Measurements from ENCODE around the gene KCNH6.

Gene KCNH6

DNA sequence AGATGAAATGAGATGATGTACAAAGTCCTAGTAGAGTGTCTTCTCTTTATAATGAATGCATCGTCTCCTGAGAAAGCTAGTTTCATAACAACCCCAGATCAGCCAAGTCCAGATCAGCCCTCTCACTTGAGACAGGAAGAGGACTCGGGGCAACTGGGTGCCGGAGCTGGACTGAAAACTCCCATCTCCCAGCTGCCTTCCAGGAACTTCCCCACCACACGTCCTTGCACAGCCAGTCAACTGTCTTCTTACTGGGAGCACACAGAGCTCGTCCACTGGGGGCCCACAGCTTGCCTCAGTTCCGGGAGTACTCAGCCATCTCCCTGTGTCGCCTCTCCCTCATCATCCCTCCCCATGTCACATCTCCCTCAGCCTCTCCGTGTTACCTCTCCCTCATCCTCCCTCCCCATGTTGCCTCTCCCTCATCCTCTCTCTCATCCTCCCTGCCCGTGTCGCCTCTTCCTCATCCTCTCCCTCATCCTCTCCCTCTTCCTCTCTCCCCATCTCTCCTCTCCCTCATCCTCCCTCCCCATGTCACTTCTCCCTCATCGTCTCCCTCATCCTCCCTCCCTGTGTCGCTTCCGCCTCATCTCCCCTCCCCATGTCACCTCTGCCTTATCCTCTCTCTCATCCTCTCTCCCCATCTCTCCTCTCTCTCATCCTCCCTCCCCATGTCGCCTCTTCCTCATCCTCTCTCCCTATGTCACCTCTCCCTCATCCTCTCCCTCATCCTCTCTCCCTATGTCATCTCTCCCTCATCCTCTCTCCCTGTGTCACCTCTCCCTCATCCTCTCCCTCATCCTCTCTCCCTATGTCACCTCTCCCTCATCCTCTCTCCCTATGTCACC is 22.4 kb upstream of the KCNH6 start:
- DNase-seq (ENCODE audit: insufficient read length, low spot score) = no peak
- no peak for FAIRE-seq
- TF ChIP-seq TAF1 (IDR thresholded peaks at IDR 0.05; ENCODE audit: low read depth, low read length) (no peak), SPI1 (IDR thresholded peaks at IDR 0.05; ENCODE audit: low read depth, low read length) (no peak), PAX5 (IDR thresholded peaks at IDR 0.05; ENCODE audit: insufficient read depth, low read length, severe bottlenecking) (no peak), POLR2A (IDR thresholded peaks at IDR 0.05; ENCODE audit: low read depth, low read length) (no peak), POLR2AphosphoS5 (IDR thresholded peaks at IDR 0.05; ENCODE audit: low read depth, low read length) (no peak), POU2F2 (IDR thresholded peaks at IDR 0.05; ENCODE audit: low read depth, low read length) (no peak)

DNA sequence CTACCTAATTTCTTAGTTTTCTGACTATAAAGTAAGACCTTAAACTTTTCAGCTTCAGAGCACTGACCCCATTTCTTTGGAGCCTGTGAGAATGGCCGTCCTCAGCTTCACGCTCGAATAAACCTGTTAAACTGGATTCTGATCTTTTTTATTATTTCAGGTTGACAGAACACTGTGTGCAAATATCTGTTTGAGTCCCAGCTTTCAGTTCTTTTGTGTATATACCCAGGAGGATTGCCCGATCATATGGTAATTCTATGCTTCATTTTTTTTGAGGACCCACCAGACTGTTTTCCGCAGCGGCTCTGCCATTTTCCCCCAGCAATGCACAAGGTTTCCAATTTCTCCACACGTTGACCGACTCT is 19.8 kb upstream of the KCNH6 start:
- DNase-seq (ENCODE audit: insufficient read length, low spot score) (no peak), FAIRE-seq (no peak)
- TF ChIP-seq SPI1 (IDR thresholded peaks at IDR 0.05; ENCODE audit: low read depth, low read length) = no peak
- TF ChIP-seq PAX5 (IDR thresholded peaks at IDR 0.05; ENCODE audit: insufficient read depth, low read length, severe bottlenecking) = no peak
- no peak for TF ChIP-seq TAF1 (IDR thresholded peaks at IDR 0.05; ENCODE audit: low read depth, low read length)
- no peak for TF ChIP-seq POLR2A (IDR thresholded peaks at IDR 0.05; ENCODE audit: low read depth, low read length)

- DNase-seq (ENCODE audit: insufficient read length, low spot score) = no peak
- TF ChIP-seq POU2F2 (IDR thresholded peaks at IDR 0.05; ENCODE audit: low read depth, low read length) = no peak
- TF ChIP-seq TAF1 (IDR thresholded peaks at IDR 0.05; ENCODE audit: low read depth, low read length) = no peak
- TF ChIP-seq SPI1 (IDR thresholded peaks at IDR 0.05; ENCODE audit: low read depth, low read length) = no peak
- TF ChIP-seq POLR2A (IDR thresholded peaks at IDR 0.05; ENCODE audit: low read depth, low read length) = no peak
- TF ChIP-seq POLR2AphosphoS5 (IDR thresholded peaks at IDR 0.05; ENCODE audit: low read depth, low read length) = no peak
- no peak for TF ChIP-seq PAX5 (IDR thresholded peaks at IDR 0.05; ENCODE audit: insufficient read depth, low read length, severe bottlenecking)
- FAIRE-seq = no peak
Observed at GRCh38 chr17:63504261-63504660, 18.9 kb upstream of the KCNH6 start.

DNA sequence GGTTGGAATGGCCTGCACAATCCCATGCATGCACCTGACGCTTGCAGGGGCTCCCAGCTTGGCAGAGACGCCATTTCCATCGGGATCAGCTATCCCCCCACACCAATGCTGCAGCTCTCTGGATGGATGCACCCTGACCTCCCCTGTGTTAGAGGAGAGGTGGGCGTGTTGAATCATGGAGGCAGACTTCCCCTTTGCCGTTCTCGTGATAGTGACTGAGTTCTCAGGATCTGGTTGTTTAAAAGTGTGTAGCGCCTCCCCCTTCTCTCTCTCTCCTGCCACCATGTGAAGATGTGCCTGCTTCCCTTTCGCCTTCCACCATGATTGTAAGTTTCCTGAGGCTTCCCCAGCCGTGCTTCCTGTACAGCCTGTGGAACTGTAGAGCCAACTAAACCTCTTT is 17.8 kb upstream of the KCNH6 start:
- DNase-seq (ENCODE audit: insufficient read length, low spot score) (no peak), FAIRE-seq (no peak)
- TF ChIP-seq SPI1 (IDR thresholded peaks at IDR 0.05; ENCODE audit: low read depth, low read length) (no peak), POU2F2 (IDR thresholded peaks at IDR 0.05; ENCODE audit: low read depth, low read length) (no peak), PAX5 (IDR thresholded peaks at IDR 0.05; ENCODE audit: insufficient read depth, low read length, severe bottlenecking) (no peak), TAF1 (IDR thresholded peaks at IDR 0.05; ENCODE audit: low read depth, low read length) (no peak)

DNA sequence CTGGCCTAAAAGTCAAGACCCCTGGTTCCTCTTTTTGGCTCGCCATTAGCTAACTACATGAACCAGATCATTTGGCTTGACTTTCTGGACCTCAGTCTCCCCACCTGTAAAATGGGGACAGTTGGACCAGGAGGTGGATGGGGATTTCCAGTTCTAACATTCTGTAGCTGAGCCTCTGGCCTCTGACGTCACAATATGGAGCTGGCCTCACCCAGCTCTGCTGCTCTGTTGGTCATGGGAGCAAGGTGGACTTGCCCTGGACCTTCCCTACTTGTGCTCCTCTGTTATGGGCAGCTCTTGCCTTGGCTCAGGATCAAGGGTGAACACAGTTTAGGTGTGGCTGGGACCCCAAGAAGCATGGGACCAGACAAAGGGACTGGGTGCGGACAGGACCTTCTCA is 16.5 kb upstream of the KCNH6 start:
- TF ChIP-seq TAF1 (IDR thresholded peaks at IDR 0.05; ENCODE audit: low read depth, low read length) (no peak), POU2F2 (IDR thresholded peaks at IDR 0.05; ENCODE audit: low read depth, low read length) (no peak), POLR2AphosphoS5 (IDR thresholded peaks at IDR 0.05; ENCODE audit: low read depth, low read length) (no peak)
- DNase-seq (ENCODE audit: insufficient read length, low spot score) (no peak), FAIRE-seq (no peak)

DNA sequence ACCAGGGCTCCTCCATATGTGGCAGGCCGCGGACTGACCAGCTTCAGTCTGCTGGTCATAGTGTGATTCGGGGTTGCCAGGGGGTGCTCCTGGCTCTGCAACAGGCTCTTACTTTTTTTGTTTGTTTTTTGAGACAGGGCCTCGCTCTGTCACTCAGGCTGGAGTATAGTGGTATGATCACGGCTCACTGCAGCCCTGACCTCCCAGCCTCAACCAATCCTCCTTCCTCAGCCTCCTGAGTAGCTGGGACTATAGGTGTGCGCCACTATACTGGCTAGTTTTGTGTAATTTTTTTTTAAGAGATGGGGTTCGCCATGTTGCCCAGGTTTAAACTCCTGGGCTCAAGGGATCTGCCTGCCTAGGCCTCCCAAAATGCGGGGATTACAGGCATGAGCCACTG is 11.8 kb upstream of the KCNH6 start:
- DNase-seq (ENCODE audit: insufficient read length, low spot score) = no peak
- no peak for TF ChIP-seq TAF1 (IDR thresholded peaks at IDR 0.05; ENCODE audit: low read depth, low read length)
- TF ChIP-seq POU2F2 (IDR thresholded peaks at IDR 0.05; ENCODE audit: low read depth, low read length) = no peak
- TF ChIP-seq POLR2AphosphoS5 (IDR thresholded peaks at IDR 0.05; ENCODE audit: low read depth, low read length) = no peak
- TF ChIP-seq SPI1 (IDR thresholded peaks at IDR 0.05; ENCODE audit: low read depth, low read length) = no peak
- TF ChIP-seq PAX5 (IDR thresholded peaks at IDR 0.05; ENCODE audit: insufficient read depth, low read length, severe bottlenecking) = no peak
- no peak for TF ChIP-seq POLR2A (IDR thresholded peaks at IDR 0.05; ENCODE audit: low read depth, low read length)
- FAIRE-seq = no peak

GRCh38 chr17:63512388-63512787 is 10.8 kb upstream of the KCNH6 start:
- TF ChIP-seq POLR2AphosphoS5 (IDR thresholded peaks at IDR 0.05; ENCODE audit: low read depth, low read length) (no peak), TAF1 (IDR thresholded peaks at IDR 0.05; ENCODE audit: low read depth, low read length) (no peak), POU2F2 (IDR thresholded peaks at IDR 0.05; ENCODE audit: low read depth, low read length) (no peak), PAX5 (IDR thresholded peaks at IDR 0.05; ENCODE audit: insufficient read depth, low read length, severe bottlenecking) (no peak), SPI1 (IDR thresholded peaks at IDR 0.05; ENCODE audit: low read depth, low read length) (no peak)
- no peak for DNase-seq (ENCODE audit: insufficient read length, low spot score)
- FAIRE-seq = no peak

DNA sequence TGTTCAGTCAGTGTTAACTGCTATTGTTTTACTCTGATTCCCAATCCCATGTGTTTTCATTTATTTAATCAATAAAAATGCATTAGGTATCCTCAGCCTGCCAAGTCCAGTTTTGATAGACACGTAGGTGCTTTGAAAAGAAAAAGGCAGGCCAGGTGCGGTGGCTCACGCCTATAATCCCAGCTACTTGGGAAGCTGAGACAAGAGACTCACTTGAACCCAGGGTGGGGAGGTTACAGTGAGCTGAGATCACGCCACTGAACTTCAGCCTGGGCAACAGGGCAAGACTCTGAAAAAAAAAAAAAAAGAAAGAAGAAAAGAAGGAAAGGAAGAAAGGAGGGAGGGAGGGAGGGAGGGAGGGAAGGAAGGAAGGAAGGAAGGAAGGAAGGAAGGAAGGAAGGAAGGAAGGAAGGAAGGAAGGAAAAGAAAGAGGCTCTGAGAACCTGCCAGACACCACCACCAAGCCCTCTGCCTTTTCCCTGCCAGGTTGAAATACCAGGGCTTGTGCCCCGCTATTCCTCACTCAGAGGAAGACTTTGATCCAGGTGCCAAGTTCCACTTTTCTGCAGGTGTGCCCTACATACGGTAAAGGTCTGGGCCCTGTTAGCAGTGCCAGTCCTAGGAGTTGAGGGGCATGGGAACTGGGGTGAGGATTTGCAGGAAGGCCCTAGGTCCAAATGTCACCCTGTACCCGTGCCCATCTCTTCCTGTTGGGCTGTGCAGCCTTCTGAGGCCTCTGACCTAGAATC is 10.1 kb upstream of the KCNH6 start:
- FAIRE-seq (no peak), DNase-seq (ENCODE audit: insufficient read length, low spot score) (no peak)
- TF ChIP-seq POLR2A (IDR thresholded peaks at IDR 0.05; ENCODE audit: low read depth, low read length) (no peak), SPI1 (IDR thresholded peaks at IDR 0.05; ENCODE audit: low read depth, low read length) (no peak), TAF1 (IDR thresholded peaks at IDR 0.05; ENCODE audit: low read depth, low read length) (no peak), POLR2AphosphoS5 (IDR thresholded peaks at IDR 0.05; ENCODE audit: low read depth, low read length) (no peak), PAX5 (IDR thresholded peaks at IDR 0.05; ENCODE audit: insufficient read depth, low read length, severe bottlenecking) (no peak), POU2F2 (IDR thresholded peaks at IDR 0.05; ENCODE audit: low read depth, low read length) (no peak)

DNA sequence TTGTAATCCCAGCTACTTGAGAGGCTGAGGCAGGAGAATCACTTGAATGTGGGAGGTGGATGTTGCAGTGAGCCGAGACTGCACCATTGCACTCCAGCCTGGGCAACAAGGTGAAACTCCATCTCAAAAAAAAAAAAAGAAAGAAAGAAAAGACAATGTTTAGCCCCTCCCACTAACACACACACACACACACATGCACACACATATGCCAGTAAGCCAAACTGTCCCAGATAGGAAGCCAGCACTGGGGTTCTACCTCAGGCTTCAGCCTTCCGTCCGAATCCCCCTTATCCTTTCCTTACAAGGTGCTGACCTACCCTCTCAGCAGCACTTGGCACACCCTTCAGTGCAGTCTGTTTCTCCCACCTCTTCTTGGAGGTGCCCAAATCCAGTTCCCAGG is 8.7 kb upstream of the KCNH6 start:
- TF ChIP-seq POLR2A (IDR thresholded peaks at IDR 0.05; ENCODE audit: low read depth, low read length) (no peak), POU2F2 (IDR thresholded peaks at IDR 0.05; ENCODE audit: low read depth, low read length) (no peak), SPI1 (IDR thresholded peaks at IDR 0.05; ENCODE audit: low read depth, low read length) (no peak), PAX5 (IDR thresholded peaks at IDR 0.05; ENCODE audit: insufficient read depth, low read length, severe bottlenecking) (no peak), POLR2AphosphoS5 (IDR thresholded peaks at IDR 0.05; ENCODE audit: low read depth, low read length) (no peak), TAF1 (IDR thresholded peaks at IDR 0.05; ENCODE audit: low read depth, low read length) (no peak)
- DNase-seq (ENCODE audit: insufficient read length, low spot score) = no peak
- FAIRE-seq = no peak

All from GM12891 (cell line).